ENCODE measurements around the gene BAD.

BAD gene

DNA sequence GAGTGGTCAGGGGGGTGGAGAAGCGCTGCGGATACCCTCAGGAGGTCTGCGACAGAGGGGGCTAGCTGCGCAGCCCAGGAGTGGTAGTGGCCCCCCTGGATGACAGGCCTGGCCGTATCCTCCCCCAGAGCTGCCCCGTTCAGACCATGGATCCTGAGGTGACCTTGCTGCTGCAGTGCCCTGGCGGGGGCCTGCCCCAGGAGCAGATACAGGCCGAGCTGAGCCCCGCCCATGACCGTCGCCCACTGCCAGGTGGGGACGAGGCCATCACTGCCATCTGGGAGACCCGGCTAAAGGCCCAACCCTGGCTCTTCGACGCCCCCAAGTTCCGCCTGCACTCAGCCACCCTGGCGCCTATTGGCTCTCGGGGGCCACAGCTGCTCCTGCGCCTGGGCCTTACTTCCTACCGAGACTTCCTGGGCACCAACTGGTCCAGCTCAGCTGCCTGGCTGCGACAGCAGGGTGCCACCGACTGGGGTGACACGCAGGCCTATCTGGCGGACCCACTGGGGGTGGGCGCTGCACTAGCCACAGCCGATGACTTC, 57.9 kb downstream of the BAD start:
- no peak for DNase-seq

- peak; percentile 17 for DNase-seq
Observed at GRCh38 chr11:64225608-64226506, 58.6 kb downstream of the BAD start, which contains the start of the genes NUDT22 and TRPT1. TSS of gene NUDT22 (plus strand) at chr11:64226274. CDS start at chr11:64226653, 379 bp downstream. TSS of gene TRPT1 (minus strand) at chr11:64226186. CDS start at chr11:64225860, 326 bp downstream.

GRCh38 chr11:64224891-64225607, 59.4 kb downstream of the BAD start:
- no peak for DNase-seq

GRCh38 chr11:64224151-64224890, 60.1 kb downstream of the BAD start:
- DNase-seq, result no peak

DNA sequence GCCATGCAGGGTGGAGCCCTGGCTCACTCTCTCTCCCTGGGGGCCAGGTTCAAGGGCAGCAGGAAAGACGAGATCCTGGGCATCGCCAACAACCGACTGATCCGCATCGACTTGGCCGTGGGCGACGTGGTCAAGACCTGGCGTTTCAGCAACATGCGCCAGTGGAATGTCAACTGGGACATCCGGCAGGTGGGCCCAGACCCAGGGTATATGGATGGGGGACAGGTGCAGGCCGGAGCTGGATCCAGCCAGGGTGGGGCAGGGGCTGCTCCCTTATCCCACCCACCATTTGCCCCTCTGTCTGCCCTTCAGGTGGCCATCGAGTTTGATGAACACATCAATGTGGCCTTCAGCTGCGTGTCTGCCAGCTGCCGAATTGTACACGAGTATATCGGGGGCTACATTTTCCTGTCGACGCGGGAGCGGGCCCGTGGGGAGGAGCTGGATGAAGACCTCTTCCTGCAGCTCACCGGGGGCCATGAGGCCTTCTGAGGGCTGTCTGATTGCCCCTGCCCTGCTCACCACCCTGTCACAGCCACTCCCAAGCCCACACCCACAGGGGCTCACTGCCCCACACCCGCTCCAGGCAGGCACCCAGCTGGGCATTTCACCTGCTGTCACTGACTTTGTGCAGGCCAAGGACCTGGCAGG, 61.3 kb downstream of the BAD start:
- no peak for DNase-seq

DNA sequence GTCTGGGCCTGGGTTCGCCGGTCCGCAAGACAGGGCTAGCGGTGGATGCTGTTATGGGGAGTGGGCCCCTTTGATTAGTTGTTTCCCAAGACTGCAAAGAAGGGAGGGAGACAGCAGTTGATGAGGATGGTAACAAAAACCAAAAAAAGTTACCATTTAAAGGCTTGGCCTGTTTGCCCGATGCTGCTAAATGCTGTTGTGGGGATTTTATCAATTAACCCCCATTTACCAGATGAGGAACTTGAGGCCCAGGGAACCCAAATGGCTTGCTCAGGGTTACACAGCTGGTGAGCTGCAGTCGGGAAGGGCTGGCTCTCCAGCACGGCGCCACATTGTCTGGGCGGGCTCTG, 61.8 kb downstream of the BAD start:
- DNase-seq, result peak; percentile 29

DNA sequence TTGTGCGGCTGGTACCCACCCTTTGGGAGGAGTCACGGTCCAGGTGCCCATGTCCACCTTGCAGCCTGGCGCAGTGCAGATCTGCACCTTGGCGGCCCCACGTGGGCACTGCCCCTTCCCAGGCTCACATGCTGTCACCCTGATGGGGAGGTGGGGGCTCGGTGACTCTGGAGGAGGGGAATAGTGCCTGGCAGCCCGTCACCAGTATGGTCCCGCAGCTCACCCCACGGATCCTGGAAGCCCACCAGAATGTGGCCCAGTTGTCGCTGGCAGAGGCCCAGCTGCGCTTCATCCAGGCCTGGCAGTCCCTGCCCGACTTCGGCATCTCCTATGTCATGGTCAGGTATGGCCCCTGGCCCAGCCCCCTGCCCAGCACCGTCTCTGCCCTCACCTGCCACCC, 63.7 kb downstream of the BAD start:
- DNase-seq, result no peak

- no peak for DNase-seq
Observed at GRCh38 chr11:64220271-64220670, 64.2 kb downstream of the BAD start.

Data from DMS 273 treated with DMSO at 0.1 percent for 48 hours (cell line).